ENCODE data around the gene CLEC18C.
"Not testable (repeated sequence)": the region's sequence is repeated elsewhere in the genome, so short reads cannot be mapped to it uniquely, and the experiment has no call there.

Gene CLEC18C

GRCh38 chr16:70159355-70160348 is 13.9 kb upstream of the CLEC18C start:
- DNase-seq = no peak

DNA sequence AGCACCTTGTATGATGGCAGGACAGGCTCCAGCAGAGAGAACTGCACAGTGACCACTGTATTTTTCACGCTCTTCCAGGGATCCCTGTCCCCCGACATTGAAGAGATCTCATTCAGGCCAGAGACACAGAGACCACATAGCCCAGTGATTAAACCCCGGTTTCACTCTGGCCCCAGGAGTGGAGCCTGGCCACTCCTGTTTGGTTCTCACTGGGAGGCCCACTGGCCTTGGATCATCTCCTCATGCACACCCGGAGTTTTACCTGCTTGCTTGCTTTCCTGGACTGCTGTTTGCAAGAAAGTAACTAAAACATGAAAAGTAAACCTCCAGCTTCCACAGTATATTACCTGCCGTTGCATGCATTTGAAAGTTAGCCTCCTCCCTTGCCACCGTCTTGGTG is 13.2 kb upstream of the CLEC18C start:
- no peak for DNase-seq

- DNase-seq = no peak
These were observed 12.8 kb upstream of the CLEC18C start for GRCh38 chr16:70160821-70161220.

- no peak for DNase-seq
These were observed 12.2 kb upstream of the CLEC18C start for GRCh38 chr16:70161350-70161749.

- peak; percentile 57 for DNase-seq
These were observed 11.5 kb upstream of the CLEC18C start for GRCh38 chr16:70162041-70162451.

- no peak for DNase-seq
These were observed 10.0 kb upstream of the CLEC18C start for GRCh38 chr16:70163596-70163995.

DNA sequence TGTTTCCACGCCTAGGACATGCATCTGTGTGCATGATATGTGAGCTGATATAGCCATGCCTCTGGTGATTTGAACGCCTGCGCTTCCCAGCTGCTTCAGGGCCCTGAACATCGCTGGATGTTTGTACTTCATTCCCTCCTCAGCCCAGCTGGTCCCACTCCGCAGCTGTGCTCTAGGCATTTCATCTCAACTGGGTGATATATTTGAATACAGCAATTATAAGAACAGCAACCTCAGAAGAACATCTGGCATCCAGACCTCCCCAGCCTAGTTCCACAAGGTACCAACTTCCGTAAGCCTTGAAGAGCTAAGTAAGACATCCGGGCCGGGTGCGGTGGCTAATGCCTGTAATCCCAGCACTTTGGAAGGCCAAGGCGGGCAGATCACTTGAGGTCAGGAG is 6.9 kb upstream of the CLEC18C start:
- not testable (repeated sequence) for DNase-seq

GRCh38 chr16:70173916-70174315 is 329 bp downstream of the CLEC18C start:
- not testable (repeated sequence) for DNase-seq

GRCh38 chr16:70174387-70174932 is 873 bp downstream of the CLEC18C start:
- not testable (repeated sequence) for DNase-seq

DNA sequence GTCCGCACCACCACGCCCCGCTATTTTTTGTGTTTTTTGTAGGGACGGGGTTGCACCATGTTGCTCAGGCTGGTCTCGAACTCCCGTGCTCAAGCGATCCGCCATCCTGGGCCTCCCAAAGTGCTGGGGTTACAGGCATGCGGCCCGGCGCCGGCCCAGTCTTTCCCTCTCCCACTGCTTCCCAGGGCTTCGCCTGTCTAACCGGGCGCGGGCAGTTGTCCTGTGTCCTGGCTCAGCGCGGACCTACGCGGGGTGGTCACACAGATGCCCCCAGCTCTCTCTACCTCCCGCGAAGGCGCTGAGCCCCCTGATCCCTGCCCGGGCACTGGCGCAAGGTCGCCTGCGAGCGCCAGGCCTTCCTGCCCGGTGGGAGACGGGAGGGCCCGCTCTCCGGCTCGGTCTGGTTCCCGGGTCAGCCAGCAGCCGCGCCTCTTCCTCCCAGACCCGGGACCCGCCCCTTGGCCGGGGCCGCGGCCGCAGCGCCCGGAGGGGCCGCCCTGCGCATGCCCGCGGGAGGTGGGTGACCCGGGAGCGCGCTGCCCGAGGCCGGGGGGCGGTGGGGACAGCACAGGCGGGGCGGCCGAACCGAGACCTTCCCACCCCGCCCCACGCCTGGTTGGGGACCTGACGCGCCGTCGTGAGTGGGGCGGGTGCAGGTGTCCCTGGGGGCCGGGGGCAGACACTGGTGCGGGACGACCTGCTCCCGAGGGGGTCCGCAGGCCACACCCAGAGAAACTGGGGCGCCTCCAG is 14.4 kb downstream of the CLEC18C start:
- not testable (repeated sequence) for DNase-seq

DNA sequence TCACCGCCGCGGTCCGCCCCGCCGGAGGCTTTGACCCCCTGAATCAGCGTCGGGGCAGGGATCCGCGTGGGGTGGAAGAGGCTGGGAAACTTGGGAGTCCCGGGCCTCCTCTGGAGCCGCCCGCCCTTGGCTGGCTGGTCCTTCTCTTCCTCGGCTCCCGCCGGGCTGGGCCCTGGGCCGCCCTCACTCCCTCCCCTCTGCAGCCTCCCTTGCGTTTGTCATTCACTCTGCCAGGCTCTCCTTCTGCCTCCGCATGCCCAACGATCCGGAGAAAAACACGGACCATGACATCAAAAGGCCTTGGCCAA is 15.0 kb downstream of the CLEC18C start:
- not testable (repeated sequence) for DNase-seq

DNA sequence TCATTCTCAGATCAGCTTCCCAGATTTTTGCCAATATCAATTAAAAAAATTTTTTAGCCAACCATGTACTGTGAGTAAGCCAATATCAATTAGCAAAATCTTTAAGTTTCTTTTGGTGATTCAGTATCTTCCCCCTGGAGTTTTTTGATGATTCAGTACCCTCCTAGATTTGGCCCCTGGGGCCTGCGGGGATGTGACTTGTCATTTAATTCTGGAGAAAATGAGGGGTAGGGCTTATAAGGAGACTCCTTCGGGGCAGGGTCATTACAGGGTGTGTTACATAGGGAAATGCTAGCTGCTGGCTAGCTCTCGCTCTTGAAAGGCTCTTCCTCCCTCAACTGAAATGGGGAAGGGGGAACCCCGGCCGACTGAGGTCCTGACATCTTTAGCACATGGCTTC is 17.0 kb downstream of the CLEC18C start:
- DNase-seq = not testable (repeated sequence)

DNA sequence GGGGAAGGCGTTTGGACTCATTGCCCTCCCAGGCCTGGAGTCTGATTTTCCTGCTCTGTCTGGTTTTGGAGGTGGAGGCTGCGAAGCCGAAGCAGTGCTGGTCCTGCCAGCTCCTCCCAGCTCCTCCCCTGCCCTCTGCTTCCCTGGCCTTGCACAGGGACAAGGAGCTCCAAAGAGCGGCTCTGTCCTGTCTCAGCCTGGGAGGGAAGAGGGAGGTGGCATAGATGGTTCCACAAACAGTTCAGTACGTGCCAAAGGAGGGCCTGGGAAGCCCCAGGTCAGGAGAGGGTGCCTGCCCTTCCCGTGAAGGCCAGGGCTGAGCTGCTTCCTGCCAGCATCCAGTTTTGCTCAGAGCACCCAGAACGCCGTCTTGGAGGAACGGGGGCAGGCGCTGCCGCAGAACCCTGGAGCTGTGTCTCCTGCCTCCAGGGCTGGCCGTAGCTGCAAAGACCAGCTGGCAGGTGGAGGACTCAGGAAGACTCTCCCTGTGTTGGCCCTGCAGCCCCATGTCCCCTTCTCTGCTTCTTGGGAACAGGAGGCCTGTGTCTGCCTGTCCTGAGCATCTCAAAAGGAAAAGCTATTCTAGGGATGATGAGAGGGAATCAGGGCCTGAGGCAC is 23.2 kb downstream of the CLEC18C start:
- not testable (repeated sequence) for DNase-seq

DNA sequence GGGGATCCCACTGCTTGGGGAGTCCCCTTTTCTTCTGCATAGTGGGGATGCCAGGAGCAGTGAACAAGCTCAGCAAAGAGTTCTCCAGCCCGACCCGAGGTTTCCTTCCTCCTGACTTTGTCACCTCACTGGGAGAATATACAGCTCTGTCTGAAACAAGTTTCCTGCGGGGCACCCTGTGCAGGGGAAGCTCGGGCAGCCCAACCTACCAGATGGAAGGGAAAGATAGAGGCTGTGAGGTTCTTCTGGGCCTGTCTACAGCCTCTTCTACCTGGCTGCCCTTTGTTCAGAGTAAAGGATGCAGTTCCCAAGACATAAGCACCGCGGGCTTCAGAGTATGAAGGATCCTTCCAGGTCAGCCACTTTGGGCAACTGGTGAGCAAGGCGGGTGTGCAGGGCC is 24.0 kb downstream of the CLEC18C start:
- not testable (repeated sequence) for DNase-seq

DNA sequence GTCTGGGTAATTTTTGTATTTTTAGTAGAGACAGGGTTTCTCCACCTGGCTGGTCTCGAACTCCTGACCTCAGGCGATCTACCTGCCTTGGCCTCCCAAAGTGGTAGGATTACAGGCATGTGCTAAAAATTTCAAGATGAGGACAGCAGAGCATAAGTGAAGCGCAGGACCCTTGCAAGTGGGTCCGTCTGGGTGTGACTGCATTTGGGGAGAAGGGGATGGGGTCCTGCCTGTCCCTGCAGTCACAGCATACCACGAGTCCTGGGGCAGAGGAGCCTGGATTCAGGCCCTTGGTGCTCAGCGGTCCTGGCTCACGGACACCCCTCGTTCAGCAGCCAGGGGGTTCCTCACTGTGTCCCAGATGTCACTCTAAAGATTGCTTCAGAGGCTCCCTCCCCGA is 24.6 kb downstream of the CLEC18C start:
- not testable (repeated sequence) for DNase-seq

- peak; percentile 7 for DNase-seq
These were observed 25.1 kb downstream of the CLEC18C start for GRCh38 chr16:70198666-70199065.

DNA sequence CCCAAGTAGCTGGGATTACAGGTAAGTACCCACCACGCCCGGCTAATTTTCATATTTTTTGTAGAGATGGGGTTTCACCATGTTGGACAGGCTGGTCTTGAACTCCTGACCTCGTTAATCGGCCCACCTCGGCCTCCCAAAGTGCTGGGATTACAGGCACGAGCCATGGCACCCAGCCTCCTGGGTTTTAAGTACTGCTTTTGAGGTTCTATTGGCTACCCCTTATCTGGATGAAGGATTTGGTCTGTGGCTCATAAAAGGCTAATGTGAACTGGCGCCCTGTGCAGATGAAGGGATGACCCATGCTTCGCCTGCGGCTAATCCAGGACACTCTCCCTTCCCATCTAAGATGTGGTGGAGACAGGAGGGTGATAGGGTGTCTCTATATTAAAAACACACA is 25.6 kb downstream of the CLEC18C start:
- not testable (repeated sequence) for DNase-seq

DNA sequence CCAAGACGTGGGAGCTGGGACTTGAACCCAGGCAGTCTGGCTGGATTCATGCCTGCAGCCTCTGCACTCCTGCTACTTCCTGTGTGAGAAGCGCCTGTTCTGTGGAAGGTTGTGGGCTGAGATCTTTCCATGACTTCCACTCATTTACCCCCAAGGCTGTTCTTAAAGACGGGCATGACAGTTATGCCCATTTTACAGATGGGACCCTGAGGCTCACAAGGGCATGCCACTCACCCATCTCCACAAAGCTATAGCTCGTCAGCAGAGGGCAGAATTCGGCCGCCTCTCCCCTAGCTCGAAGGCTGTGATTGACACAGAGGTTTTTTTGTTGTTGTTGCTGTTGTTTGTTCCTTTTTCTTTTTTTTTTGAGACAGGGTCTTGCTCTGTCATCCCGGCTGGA is 26.5 kb downstream of the CLEC18C start:
- DNase-seq = not testable (repeated sequence)

DNA sequence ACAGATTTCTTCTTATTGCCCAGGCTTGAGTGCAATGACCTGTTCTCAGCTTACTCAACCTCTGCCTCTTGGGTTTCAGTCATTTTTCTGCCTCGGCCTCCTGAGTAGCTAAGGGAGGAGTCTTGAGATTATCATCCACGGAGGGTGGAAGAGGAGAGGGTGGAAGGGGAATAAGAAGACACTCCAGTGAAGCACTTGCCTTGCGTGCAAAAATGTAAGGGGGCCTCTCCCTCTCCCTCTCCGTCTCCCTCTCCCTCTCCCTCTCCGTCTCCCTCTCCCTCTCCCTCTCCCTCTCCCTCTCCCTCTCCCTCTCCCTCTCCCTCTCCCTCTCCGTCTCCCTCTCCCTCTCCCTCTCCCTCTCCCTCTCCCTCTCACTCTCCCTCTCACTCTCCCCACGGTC is 29.9 kb downstream of the CLEC18C start:
- DNase-seq = not testable (repeated sequence)

- not testable (repeated sequence) for DNase-seq
These were observed 30.4 kb downstream of the CLEC18C start for GRCh38 chr16:70204010-70204409.

GRCh38 chr16:70204668-70205405 is 31.2 kb downstream of the CLEC18C start:
- not testable (repeated sequence) for DNase-seq

DNA sequence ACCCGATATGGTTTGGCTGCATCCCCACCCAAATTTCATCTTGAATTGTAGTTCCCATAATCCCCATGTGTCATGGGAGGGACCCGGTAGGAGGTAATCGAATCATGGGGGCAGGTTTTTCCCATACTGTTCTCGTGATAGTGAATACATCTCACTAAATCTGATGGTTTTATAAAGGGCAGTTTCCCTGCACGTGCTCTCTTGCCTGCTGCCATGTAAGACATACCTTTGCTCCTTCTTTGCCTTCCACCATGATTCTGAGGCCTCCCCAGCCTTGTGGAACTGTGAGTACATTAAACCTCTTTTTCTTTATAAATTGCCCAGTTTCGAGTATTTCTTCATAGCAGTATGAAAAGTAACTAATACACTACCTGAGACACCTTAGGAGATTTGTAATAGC is 32.8 kb downstream of the CLEC18C start:
- DNase-seq = not testable (repeated sequence)

Data from fibroblast of skin of right quadriceps (primary cell).